Measurements from ENCODE around the gene PRPSAP1.

DNA sequence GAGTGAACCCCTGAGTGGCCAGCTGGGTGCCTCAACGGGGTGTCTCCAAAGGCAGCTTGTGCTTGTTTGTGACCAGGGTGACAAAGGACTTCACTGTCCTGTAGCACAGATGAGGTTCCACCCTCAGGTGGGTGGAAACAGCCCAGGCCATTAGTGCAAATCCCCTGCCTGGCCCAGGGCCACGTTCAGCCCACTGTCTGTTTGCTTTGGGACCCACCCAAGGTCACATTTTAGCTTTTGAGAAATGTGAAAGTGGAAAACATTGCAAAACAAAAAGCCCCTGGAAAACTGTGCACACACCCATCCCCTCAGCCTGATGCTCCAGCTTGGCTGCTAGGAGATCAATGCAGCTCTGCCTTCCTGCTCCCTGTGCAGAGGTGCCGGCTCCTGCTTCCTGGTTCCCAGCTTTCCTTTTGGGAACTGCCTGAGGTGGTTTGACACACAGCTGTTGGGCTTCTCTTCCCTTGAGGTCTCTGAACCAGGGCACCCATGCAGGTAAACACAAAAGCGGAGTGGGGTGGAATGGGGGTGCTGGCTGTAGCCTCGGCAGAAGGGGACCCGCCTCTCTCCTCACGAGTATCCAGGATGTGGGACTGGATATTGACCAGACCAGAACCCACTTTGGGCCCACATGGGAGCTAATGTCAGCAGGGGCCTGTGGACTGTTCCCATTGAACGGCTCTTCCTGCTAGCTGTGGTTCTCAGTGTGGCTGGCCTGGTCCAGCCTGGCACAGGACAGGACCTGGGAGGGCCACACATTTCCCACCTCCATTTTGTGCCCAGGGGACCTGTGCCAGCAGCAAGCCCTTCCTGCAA lies 22.8 kb upstream of the PRPSAP1 start:
- no peak for TF ChIP-seq CTCF (IDR thresholded peaks at IDR 0.05)
- no peak for TF ChIP-seq POLR2A (IDR thresholded peaks at IDR 0.05)
